GM10266 (cell line): ENCODE results near the gene MAX.

Experiments
- DNase-seq: peaks from one replicate; pipeline ENCODE4 v3.0.0; 2012; ENCODE audit errors: extremely low spot score
- CTCF ChIP-seq: IDR thresholded peaks from 2 replicates; pipeline ENCODE4 v1.5.1; 2012; ENCODE audit warnings: mild to moderate bottlenecking, low read depth; ENCODE audit not compliant: control insufficient read depth, insufficient read depth; ENCODE audit errors: missing control alignments

Gene MAX

DNA sequence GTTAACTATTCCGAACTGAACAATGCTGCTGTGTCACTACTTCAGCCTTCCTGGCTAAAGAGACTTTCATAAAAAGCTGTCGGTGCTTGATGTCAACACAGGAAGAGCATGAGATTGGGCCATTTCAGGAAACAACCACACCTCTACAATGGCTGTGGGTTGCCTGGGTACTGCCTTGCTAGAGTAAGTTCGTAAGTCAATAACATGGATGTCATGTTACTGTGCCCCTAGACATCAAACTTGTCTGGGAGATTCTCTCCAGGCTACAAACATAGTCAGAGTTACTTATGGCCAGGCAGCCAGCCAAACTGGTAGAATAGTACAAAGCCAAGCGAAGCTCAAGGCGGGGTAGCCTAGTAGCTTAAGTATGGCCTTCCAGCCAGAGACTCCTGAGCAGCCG lies 23.1 kb downstream of the MAX start:
- TF ChIP-seq CTCF: no peak
- no peak for DNase-seq

- TF ChIP-seq CTCF: no peak
- DNase-seq: no peak
These were observed 25.0 kb downstream of the MAX start for GRCh38 chr14:65077318-65077717.

DNA sequence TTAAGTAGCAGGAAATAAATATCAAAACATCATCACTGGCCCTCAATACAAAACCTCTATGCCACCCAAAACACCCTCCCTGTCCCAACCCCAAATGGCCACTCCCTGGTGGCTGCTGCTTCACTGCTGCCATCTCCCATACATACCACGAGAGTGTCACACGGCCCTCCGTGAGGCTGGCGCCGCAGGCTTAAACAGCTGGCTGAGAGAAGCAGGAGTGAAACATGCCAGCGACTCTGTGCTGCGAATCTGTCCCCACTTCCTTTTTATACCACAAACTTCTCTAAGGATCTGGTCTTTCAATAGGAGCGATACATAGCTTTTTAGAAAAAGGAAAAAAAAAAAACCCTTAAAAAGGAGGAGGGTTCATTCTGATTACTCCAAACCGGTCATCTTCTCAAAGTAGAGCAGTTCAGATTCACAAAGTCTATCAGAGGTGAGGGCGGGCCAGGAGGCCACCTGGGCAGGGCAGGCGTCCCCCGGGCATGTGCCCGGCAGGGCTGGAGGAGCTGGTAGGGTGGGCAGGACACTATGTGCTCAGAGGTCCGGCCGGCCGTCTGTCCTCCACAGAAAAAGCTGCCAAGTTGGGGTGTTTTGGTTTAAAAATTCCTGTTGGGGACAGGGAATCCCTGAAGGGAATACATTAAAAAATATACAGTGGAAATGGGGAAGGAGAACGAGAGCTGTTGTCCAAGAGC lies 26.5 kb downstream of the MAX start:
- DNase-seq: no peak
- no peak for TF ChIP-seq CTCF

DNA sequence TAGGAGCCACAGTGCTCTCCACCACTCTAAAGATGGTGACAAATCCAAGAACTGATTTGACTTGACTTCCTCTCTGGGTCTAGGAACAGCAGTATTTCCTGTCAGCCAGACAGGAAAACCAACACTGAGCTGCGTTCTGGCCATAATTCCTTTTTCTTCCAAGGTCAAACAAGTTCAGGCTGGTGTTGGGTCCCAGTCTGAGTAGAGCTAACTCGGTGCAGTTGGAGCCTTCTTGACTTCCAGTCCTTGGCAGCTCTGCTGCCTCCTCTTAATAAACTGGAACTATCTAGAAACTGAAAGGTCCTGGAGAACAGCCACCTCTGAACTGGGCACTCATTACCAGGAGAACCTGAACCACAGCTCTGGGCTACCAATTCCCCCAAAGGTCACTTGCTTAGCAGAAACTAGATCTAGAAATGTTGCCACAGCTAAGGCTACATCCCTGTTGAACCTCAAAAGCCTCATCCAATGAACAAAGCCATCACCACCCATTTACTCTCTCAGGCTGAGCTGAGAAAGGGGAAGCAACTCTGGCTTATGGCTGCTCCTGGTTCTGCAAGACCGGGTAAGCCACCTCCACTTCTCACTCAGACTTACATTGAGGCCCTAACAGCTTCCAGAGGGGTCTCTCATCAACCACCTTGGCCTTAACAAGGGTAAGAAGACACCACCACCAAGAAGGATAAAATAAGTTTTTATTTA lies 27.7 kb downstream of the MAX start:
- no peak for TF ChIP-seq CTCF
- DNase-seq: no peak

- no peak for TF ChIP-seq CTCF
- no peak for DNase-seq
These were observed 28.6 kb downstream of the MAX start for GRCh38 chr14:65073605-65074201.

- no peak for TF ChIP-seq CTCF
- no peak for DNase-seq
These were observed 29.4 kb downstream of the MAX start for GRCh38 chr14:65072937-65073336.

DNA sequence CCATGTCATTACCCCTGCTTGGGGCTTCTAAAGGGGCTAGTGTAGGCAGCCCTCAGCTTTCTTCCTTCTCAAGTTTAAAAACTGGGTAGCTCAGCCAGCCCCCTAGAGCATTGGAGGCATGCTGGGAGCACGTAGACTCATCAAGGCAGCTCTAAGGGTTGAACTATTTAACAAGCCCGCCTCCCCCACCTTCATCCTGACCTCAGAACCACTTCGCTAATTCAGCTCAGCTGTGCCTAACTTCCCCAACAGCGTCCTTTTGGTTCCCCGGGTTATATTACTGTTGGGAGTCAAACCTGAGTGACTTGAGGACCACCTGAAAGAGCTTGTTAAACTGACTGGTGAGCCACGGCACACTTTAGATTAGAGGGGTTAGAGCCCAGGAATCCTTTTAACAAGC lies 30.1 kb downstream of the MAX start:
- DNase-seq: no peak
- no peak for TF ChIP-seq CTCF
